CMK (cell line): ENCODE measurements around the gene GPC4.

Experiments
- DNase-seq: peaks from one replicate; pipeline ENCODE4 v3.0.0-alpha.2; 2010; ENCODE audit warnings: low read depth

The GPC4 gene

DNA sequence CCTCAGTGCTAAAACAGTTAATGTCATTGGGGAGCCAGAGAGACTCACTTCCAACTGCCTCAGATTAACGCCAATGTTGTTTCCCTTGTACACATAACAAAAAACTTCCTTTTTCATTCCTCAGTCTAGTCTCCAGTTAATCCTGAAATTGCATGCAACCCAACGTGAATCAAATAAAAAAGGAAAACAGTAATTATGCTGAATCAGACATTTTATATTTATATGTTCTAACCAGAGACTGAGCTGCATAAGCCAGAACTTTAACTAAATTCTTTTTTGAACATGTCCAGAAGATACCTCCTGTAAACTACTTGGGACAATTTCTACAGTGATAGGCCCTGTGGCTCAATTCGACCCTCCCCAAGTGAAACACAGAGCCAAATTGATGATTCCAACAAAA lies 4.7 kb downstream of the GPC4 start:
- no peak for DNase-seq

DNA sequence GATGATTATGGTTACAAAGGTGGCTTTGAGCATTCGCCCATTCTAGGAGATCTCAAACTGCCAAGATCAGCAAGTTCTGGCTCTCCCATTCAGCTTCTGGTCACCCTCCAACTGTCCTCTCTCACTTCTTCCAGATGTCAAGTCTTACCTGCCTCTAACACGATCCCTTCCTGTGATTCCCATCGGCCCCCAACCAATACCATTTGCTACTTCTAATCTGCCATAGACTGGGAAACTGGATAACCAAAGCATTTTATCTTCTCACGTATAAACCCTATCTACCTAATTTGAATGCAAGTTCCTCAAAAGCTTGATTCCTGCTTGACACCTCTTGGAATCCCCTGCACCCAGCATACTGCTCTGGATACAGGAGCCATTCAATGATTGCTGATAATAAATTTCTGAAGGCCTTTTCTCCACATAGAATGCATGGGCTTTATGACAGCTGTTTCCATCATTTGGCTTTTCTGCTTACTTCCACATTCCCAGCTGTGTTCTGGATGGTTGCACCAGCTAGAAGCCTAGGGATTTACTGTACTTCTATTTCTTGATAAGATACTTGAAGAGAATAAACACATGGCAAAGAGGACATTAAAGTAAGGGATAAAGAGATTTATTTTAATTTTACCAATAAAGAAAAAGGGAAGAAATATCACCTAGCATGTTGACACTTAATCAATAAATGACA lies 9.6 kb downstream of the GPC4 start:
- DNase-seq = no peak

DNA sequence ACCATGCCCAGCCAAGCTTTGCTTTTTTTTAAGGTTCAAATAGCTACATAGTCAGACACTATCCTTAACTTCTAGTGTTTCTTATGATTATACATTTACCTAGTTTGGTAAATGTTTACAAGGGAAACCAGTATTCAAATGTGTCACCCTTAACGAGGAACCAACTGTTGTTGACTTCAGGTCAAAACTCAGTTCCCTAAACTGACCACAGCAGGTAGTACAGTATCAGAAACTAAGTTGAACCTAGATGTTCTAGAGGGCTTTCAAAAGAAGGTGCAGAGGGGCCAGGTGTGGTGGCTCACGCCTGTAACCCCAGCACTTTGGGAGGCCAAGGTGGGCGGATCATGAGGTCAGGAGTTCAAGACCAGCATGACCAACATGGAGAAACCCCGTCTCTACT lies 11.3 kb downstream of the GPC4 start:
- DNase-seq = no peak

DNA sequence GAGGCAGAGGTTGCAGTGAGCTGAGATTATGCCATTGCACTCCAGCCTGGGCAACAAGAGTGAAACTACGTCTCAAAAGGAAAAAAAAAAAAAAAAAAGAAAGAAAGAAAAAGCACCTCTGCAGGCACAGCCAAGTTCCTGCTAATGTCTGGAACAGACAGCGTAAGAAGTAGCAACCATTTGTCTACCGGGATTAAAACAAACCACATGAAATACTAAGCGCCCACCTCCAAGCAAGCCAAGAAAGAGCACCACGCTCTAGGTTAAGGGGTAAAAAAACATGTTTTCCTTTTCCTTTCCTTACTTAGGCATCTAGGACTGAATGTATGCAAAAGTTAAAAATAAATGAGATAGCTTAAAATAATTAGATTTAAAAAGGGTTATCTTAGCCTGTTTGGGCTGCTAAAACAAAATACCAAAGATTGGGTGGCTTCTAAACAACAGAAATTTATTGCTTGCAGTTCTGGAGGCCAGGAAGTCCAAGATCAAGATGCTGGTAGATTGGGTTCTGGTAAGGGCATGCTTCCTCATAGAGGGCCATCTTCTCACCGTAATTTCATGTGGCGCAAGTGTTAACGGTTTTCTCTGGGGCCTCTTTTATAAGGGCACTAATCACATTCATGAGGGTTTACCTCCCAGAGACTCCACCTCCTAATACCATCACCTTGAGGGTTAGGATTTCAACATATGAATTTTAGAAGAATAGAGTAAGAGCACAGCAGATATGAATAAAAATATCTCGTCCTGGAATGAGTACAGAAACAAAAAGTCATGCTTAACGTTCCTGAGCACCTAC lies 12.3 kb downstream of the GPC4 start:
- no peak for DNase-seq

DNA sequence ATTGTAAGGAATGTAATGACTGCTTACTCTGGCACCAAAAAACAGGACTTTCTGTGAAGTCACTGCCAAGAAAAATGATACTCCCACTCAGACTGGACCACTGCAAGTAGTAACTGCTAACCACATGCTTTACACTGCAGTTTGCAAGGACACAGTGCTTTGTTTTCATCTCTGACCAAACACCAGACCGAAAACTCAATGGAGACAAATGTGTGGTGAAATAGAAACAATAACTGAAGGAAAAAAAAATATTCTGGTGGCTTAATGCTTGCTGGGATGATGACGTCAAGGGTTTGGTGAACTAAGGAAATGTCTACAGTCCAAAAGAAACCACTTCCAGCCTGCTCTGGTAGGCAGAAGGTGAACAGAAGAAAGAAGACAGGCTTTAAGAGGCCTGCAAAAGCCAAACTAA lies 13.2 kb downstream of the GPC4 start:
- no peak for DNase-seq

DNA sequence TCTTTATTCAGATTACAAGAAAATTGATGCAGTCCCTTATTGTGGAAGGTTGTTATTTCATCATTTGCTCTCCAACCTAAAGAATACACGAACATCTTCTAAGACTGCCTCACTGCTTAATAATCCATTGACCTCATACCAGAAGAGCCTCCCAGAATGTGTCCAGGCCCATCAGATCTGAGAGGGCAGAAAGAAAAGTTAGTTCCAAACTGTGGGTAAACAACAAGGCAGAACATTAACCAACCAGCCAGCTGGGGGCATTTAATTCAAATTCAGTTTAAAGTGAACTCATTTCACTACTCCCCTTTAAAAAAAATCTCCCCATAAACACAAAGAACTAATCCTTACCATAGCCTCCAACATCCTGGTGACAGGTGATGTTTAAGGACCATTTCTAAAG lies 13.8 kb downstream of the GPC4 start:
- DNase-seq = no peak

DNA sequence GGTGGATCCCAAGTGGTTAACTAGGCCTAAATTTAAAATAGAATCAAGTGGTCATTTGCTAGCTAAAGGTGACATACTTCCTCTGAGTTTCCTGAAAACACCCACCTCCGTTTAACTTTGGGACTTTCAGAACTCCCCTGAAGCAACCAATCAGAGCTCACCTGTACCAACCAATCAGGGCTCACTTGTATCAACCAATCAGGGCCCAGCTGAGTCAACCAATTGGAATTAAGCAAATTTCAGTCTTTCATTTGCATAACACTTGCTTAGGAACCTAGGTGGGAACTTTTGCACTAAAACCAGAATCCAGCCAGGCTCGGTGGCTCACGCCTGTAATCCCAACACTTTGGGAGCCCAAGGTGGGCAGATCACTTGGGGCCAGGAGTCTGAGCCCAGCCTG lies 15.9 kb downstream of the GPC4 start:
- DNase-seq = no peak

DNA sequence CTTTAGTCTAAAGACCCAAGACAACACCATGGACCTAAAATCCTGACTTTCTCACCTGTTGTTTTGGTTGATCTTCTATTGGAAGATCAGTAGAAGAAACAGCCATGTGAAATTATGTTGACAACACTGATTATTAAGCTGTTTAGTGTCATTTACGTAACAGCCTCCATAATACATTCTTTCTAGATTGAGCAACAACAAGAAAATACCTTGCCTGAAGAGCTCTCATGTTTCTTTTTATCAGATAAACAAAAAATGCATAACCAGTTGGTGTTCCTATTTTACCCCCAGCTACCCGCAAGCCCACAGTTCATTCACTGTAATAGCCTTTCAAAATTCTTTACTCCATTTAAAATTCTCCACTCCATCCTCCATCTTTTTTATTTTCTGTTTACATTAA lies 20.5 kb downstream of the GPC4 start:
- DNase-seq = no peak

DNA sequence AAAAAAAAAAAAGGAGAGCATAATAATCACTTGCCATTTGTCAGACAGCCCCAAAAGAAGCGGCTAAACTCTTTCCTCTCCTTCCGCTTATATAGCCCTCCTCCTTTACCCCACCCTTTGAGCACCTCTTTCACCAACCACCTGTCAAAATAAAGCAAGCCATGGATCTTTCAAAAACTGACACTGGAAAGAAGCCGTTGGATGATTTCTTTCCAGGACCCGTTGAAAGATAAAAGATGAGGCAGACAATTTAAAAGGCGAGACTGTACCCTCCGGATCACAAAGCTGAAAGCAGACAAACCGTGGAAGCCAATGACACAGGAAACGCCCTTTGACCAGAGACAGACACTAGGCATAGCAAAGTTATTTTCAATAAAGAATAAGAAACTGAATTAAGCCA lies 22.6 kb downstream of the GPC4 start:
- no peak for DNase-seq

DNA sequence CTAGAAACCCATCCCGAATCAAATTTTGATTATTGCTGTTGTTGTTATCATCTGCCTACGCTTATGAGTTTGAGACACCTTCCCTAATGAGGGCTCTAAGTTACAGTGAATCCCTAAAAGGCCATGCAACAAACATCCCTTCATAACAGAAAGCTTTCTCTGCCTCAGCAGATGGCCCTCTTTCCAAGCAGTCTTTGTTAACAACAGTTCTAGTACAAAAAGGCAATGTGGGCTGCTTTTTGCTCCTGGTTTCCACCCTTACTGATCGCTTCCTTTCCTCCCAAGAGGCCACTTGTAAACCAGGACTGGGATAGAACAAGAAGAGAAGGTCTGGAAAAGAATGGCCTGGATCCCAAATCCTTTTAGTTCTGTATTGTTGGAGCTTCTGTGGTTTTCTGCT lies 24.2 kb downstream of the GPC4 start:
- DNase-seq = no peak

DNA sequence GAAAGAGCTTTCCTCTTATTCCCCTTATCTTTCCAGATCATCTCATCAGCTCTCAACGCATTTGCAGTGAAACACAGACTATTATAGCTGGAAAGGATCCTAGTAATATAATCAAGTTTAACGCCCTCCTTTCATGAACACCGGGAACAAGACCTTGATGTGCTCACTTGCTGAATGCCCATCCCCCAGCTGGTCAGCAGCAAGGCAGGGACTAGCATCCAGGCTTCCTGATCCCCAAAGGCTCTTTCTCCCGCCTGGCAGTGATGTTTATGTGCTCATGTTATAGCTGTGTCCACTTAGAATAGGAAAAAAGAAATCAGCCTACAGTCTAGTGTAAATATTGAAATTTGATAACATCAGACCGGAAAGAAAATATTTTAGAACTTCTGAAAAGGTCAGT lies 24.6 kb downstream of the GPC4 start:
- no peak for DNase-seq

DNA sequence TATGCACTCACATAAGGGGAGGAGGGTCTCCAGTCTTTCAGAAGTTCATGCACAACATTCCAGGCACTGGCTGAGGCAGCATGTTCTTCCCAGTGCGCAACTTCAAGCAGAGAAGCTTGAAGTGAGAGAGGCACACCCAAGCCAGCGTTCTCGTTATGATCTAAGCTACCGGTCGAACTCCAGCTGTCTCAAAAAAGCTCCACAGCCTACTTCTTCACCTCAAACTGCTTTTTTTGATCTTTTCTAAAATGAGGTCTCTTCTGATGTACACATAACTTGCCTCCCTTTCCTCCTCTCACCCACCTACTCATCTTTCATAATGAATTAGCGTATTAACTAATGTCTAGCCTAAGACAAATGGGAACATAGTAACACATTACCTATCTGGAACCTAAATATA lies 25.3 kb downstream of the GPC4 start:
- no peak for DNase-seq

DNA sequence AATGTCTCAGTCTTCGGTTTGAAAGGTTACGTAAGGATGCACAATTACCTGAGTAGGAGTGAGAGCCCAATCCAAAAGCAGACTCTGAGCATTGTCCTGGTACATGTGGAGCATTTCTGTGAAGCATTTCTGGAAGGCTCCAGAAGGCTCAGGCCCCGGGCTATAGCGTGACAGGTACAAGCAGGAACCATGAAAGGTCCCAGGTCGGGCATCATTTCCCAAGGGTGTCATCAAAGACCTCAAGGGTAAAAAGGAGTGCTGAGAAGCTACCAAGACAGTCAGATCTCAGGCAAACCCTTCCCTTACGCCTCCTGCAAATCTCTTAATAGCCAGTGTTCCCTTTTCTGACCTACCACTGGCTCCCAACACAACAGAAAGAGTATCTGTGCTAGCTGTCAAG lies 30.8 kb downstream of the GPC4 start:
- no peak for DNase-seq

DNA sequence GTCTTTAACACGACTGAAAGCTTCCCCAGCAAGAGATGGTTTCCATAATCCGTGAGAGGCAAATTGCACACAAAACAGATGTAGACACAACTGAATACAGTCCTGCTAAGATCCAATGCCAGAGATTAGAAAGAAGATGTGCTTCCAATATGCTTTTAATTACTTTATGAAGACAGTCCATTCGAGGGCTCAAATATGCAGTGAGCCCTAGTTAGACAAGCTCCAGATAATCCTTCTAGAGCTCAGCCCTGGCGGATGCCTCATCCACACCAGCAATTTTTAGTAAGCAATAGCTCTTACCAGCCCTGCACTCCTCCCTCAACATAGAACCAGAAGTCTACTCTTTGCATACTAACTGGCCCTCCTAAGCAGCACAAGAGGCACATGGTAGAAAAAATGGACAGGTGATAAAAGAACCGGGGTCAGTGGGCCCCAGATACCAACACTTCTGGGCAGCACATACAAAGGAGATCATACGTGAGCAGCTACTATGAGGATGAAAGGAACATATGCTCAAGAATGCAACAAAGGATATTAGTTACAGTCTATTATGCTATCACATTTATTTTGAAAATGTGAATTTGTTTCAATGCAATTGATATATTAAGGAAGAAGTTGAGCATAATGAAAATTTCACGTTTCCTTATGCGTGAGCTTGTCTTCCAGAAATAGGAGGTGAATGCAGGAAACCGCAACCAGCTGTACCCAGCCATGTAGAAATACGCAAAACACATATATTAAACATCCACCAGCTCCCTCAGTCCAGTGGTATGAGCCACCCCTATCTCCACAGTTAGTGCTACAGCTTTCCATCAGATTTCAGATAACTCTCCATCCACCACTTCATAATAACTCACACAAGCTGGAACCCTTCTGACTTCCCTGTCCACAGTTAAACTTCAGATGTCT lies 34.3 kb downstream of the GPC4 start:
- no peak for DNase-seq

DNA sequence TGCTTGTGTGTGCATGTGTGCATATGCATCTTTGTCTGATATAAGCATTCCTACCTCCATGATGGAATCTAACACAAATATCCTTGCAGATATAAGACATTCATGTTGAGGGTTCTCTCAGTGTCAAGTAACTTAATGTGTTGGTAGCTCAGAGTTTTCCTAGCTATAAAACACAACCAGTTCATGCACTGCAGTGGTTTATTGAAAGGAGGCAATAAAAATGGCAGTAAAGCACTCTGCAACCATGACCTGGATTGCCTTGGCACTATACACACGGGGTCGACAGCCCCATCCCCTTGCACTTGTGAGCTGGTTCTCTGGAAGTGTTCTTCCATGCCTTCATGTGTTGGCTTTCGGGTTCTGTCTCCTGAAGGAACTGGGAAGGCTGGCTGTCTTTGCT lies 38.9 kb downstream of the GPC4 start:
- DNase-seq = no peak

DNA sequence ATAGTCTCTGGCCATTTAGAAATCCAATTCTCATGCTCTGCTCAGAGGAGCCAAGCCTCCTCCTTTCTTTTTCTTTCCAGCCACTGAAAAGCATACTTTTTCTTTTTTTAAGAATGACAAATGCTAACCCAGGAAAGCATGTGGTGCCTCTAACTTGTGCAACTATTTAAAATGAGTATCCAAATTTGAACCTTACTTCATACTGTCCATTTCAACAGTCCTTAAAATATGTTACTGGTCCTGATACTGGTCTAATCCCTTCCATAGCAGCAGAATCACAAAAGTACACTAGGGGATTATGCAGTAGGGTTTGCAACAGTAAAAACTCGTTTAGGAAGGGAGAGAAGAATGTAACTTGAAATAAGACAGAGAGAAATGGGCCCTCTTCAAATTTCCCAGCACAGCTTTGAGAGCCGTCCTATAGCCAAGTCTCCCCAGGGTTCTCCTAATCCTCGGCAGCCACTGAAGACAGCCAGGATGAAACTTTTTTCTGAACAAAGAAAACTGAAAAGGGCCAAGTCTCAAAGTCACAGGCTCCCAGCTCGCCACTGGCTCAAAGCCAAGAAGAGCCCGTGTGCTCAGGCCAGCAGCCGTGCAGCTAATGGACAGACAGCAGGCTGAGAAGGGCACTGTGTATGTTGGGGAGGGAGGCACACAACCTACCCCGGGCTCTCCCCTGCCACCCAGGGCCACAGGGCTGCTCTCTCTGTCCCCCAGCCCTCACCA lies 39.5 kb downstream of the GPC4 start:
- DNase-seq = no peak

DNA sequence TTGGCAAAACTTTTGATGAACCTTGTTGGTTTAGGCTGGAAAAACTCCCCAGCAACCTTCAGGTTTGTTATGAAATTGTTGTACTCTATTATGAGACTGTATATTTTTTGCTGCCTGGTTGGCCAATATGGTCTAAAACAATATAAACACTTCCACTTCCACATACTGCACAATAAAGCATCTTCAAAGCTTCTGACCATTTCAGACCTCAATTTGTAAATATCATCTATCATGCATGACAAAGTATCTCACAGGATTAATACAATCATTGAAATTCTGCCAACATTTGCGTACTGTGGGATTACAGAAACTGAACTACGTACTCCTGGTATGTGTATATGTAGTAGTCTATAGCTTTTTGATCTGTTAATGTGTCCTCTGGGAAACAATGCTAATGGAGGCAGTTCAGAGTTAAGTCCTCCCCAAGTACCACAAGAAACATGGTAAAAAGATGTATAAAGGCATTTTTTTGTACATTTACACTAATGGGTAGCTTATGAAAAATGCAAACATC lies 40.4 kb downstream of the GPC4 start:
- no peak for DNase-seq

DNA sequence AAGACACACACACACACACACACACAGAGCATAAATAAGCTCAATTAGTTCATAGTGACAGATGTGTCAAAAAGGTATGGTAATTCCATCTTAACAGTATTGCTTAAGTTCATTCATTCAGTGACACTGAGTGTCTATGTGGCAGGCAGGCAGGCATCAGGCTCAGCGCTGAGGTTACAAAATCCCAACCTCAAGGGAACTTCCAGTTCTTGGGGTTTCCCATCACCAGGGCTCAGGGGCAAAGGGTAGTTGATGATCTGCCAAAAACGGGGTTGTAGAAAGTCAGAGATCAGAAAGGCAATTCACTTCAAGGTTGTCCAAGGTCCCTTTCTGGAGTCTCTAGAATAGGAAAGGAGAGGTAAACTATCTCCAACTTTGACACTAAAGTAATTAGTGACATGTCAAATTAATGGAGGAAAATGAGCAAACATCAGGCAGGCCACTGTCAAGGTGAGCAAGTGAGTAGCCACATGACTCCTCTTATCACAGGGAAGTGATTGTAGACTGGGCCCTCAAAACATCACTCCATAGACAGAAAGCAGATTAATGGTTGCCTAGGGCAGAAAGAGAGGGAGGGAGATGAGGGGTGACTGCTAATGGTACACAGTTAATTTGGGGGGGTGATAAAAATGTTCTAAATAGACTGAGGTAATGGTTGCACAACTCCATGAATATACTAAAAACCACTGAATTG lies 41.8 kb downstream of the GPC4 start:
- no peak for DNase-seq

DNA sequence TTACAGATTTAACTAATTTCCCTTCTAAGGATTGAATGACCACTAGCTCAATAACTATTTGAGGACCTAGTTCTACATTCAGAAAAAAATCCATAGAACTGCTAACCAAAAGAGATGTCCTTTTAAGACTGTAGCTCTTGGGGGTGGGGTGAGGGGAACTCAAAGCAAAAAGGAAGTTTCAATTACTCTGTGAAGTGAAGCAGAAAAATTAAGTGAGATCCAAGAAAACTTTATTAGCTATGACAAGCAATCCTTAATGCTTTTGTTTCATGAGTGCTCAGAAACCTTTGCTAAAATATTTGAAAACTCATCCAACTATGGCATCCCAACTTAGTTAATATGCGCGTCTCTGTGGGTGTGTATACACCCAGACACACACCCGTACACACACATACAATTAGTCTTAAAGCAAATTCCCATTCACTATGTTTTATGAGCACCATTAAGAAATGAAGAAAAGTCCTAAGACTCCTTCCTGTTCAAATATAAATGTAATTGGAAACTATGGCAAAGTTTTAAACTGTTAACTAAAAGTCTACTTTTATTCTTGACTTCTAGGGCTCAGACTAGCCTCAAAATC lies 44.5 kb downstream of the GPC4 start:
- DNase-seq = no peak

DNA sequence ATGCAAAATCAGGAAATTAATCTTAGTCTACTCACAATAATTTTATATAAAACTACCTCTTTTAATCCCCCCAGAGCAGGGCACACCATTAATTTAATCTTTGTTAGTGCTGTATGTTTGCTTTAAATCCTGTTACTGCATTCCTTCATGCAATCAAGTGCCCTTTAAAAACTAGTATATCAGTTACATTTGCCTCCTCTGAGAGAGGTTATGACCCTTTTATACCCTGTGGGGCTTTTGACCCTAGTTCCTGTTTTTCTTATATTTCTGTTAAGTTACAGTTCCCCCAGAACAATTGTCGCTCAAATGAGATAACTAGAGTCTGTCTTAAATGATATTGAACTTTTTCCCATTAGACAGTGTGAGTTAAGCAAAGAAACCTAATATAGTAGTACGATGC lies 46.2 kb downstream of the GPC4 start:
- DNase-seq = no peak

DNA sequence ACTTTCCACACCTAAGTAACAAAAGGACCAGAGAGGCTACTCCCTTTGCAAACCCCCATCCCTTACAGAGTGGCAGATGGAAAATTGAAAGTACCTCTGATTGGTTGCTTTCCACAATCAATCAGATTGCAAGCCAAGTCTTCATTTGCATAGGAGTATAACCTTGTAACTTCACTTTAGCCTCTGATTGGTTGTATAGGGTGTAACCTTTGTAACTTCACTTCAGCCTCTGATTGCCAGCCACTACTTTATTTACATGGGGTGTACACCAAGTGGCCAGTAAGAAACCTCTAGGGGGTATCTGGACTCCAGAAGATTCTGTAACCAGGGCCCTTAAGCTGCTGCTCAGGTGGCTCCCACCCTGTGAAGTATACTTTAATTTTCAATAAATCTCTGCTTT lies 48.6 kb downstream of the GPC4 start:
- DNase-seq = no peak
